Keratinocyte (primary cell): ENCODE data around the gene METTL9.

Source experiments
- CTCF ChIP-seq, 3 experiments: IDR thresholded peaks in 1 of 3; conservative IDR thresholded peaks in 1 of 3; optimal IDR thresholded peaks in 1 of 3; 2 replicates in 2 of 3; 3 replicates in 1 of 3; pipeline versions ENCODE3 to v1.5.1; 2011; ENCODE audit warnings: low read length in 3 of 3, mild to moderate bottlenecking in 3 of 3, moderate library complexity in 2 of 3, control low read depth in 1 of 3, inconsistent platforms in 1 of 3; ENCODE audit not compliant: insufficient read depth in 2 of 3; ENCODE audit errors: extremely low read depth in 1 of 3
- EZH2 ChIP-seq: IDR thresholded peaks from one replicate; pipeline ENCODE4 v1.6.1; 2012; ENCODE audit warnings: inconsistent platforms, mild to moderate bottlenecking, low read length, moderate library complexity

DNA sequence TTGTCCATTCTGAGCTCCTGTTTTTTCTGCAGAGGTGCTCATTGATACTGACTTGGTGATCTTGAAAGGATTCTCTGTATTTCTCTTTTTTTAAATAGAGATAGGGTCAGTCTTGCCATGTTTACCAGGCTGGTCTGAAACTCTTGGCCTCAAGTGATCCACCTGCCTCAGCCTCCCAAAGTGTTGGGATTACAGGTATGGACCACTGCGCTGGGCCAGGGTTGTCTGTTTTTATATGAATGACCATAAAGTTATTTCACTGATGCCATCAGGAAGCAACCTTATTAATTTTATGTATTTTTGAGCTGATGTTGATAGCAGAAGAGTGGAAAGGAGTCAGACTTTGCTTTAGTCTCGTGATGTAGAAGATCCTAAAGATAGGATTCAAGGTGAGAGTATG is 35.7 kb upstream of the METTL9 start:
- TF ChIP-seq CTCF (optimal IDR thresholded peaks at IDR 0.05 in 1 of 3, IDR thresholded peaks at IDR 0.05 in 1 of 3, conservative IDR thresholded peaks at IDR 0.05 in 1 of 3; ENCODE audit: extremely low read depth in 1 of 3, insufficient read depth in 2 of 3, low read length in 3 of 3) (no peak), EZH2 (no peak)
